NOMO-1 (cell line): ENCODE measurements around the gene FAT4.

Source experiments
- DNase-seq, 2 experiments: peaks; one replicate each; lab custom pipeline; 2025; ENCODE audit not compliant: unreplicated experiment in 2 of 2; lab: John Stamatoyannopoulos, UW

The FAT4 gene, protein sequence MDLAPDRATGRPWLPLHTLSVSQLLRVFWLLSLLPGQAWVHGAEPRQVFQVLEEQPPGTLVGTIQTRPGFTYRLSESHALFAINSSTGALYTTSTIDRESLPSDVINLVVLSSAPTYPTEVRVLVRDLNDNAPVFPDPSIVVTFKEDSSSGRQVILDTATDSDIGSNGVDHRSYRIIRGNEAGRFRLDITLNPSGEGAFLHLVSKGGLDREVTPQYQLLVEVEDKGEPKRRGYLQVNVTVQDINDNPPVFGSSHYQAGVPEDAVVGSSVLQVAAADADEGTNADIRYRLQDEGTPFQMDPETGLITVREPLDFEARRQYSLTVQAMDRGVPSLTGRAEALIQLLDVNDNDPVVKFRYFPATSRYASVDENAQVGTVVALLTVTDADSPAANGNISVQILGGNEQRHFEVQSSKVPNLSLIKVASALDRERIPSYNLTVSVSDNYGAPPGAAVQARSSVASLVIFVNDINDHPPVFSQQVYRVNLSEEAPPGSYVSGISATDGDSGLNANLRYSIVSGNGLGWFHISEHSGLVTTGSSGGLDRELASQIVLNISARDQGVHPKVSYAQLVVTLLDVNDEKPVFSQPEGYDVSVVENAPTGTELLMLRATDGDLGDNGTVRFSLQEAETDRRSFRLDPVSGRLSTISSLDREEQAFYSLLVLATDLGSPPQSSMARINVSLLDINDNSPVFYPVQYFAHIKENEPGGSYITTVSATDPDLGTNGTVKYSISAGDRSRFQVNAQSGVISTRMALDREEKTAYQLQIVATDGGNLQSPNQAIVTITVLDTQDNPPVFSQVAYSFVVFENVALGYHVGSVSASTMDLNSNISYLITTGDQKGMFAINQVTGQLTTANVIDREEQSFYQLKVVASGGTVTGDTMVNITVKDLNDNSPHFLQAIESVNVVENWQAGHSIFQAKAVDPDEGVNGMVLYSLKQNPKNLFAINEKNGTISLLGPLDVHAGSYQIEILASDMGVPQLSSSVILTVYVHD (N-terminal part only)

GRCh38 chr4:125314676-125315575, at the start of gene FAT4:
TSS of gene FAT4 (plus strand) at chr4:125314955. CDS start at chr4:125316412, 1,457 bp downstream.
- DNase-seq, result peak; percentile 46 to 48

DNA sequence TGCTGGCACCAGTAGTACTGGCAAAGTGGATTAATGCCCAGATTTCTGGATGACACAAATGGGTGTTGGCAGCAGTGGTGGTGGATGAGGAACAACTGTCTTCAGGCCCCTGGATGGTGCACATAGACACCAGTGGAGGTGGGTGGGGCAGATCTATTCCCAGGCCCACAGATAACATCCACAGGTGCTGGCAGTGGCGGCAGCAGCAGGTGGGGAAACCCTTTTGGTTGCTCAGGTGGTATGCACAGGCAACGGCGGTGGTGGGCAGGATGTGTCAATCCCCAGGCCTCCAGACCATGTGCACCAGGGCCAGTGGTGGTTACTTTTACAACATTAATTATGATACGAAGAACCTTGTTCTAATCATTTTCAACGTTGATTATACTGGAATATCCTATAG, 48.9 kb upstream of the FAT4 start:
- DNase-seq, result no peak

- DNase-seq, result no peak
Measured at GRCh38 chr4:125266901-125267604, 47.7 kb upstream of the FAT4 start.

- no peak for DNase-seq
Measured at GRCh38 chr4:125267630-125268029, 47.1 kb upstream of the FAT4 start.

- DNase-seq, result no peak
Measured at GRCh38 chr4:125268068-125268755, 46.5 kb upstream of the FAT4 start.

DNA sequence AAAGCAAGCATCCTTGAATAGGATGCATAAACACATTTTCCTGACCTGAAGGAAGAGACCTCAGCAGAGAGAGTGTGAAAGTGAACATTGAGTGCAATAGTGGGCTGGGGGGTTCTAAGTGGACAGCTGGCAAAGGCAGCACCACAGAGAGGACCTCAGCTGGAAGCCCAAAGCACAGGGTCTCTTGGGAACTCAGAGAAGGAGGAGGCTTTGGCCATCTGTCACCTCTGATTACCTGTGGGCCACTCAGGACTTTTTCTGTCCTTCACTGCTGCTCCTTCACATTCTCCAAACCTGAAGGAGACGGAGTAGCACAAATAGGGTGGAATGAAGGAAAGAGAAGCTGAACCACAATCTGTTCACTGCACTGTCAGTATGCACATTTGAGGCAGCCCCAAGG, 37.9 kb upstream of the FAT4 start:
- no peak for DNase-seq

GRCh38 chr4:125277790-125278189, 37.0 kb upstream of the FAT4 start:
- no peak for DNase-seq

DNA sequence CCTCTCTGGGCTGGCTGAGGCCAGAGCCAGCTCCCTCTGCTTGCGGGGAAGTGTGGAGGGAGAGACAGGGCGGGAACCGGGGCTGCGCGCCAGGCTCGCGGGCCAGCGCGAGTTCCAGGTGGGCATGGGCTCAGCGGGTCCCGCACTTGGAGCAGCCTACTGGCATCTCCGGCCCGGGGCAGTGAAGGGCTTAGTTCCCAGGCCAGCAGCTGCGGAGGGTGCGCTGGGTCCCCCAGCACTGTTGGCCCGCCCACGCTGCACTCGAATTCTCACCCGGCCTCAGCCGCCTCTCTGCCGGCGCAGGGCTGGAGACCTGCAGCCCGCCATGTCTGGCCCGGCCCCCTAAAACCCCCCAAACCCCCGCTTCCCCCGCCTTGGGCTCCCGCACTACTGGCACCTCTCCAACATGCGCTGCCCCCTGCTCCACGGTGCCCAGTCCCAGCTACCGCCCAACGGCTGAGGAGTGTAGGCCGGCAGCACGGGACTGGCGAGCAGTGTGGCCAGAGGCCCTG, 33.8 kb upstream of the FAT4 start:
- no peak for DNase-seq

DNA sequence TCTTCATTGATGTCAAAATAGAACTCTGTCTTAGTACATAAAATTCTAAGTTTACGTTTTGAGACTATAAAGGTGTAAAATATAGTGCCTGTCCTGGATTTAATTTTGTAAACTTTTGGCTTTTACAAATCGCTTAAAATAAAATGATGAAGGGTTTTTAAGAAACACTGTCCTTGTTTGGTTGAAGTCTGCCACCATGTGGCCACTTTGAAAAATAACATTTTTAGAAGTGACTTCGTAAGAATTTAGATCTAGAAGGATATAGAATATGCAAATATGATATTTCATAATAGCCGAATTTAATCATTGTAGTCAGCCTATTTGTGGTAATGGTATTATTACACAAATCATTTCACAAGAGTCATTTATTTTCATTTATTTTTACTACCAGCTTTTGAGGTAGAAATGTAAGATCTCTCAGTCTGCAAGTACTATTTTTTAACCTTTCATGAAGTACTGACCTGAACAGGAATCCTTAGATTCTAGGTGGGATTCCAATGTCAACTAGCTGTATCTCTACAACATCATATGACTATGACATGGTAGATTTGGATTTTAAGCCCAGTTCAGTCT, 31.0 kb upstream of the FAT4 start:
- DNase-seq, result peak in 1 of 2 experiments; percentile 11

DNA sequence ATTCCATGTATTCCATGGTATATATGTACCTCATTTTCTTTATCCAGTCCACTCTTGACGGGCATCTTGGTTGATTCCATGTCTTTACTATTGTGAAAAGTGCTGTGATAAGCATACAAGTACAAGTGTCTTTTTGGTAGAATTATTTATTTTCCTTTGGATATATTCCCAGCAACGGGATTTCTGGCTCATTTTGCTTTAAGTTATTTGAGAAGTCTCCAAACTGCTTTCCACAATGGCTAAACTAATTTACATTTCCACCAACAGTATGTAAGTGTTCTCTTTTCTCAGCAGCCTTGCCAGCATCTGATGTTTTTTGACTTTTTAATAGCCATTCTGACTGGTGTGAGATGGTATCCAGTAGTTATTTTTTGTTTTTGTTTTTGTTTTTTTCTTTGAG, 17.6 kb upstream of the FAT4 start:
- no peak for DNase-seq

DNA sequence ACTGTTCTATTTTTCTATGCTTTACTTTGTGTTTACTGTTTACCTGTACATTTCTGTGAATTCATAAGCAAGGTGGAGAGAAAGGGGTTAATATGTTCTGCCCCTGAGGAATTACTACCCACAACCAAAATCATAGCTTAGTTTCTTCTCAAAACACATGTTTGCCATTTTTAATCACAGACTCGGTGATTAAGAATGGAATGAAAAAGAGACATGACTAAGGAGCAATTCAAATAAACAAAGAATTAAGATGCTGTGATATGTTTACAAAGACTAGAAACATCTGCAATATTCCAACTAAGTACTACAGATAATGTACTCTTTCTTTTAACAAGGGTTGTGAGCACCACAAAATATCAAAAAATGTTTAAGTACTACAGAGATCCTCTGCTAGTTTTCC, 11.7 kb upstream of the FAT4 start:
- no peak for DNase-seq

DNA sequence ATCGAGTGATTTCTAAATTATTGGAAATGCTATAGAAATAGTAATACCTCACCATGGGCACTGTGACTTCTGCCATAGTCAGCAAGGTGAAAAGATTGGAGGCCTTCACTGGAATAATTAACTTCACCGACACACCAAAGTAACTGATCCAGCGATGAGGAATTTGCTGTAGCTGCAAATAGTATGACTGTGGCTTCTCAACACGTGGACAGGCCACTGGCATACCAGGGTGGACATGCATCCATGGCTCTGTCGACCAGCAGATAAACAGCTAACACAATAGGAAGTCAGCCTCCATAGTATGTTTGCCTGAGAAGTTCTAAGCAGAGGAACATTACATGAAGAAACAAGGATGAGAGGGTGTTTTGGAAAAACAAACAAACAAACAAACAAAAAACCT, 10.9 kb upstream of the FAT4 start:
- no peak for DNase-seq

DNA sequence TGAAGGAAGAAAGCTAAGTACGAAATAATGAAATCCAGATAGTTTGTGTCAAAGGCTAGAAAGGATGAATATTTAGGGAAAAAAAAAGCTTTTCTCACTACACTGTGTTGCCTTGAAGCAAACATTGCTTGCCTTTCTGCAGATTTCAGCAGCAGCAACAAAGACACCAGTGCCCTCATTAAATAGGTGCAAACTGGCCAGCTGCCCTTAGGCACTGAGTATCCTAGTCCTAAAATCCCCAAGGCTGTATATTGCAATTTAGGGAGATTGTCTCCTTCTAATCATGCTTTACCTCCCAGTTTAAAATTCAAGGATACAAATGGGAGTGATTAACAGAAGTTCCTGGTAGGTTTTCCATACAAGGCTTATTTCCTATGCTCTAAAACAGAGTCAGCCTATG, 8.6 kb upstream of the FAT4 start:
- no peak for DNase-seq

DNA sequence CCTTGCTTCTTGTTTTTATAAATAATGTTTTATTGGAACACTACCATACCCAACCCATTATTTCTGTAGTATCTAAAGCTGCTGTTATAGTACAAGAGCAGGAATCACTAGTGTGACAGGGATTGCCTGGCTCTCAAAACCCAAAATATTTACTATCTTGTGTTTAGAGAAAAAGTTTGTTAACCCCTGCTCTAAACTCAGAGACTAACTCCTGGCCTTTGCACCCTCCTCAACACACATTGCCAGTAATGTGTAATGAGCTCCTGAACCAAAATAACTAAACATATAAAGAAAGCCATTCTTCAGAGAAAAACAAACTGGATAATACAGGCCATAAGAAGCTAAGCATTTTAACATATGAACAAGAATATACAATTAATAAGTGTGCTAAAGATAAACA, 8.2 kb upstream of the FAT4 start:
- no peak for DNase-seq

DNA sequence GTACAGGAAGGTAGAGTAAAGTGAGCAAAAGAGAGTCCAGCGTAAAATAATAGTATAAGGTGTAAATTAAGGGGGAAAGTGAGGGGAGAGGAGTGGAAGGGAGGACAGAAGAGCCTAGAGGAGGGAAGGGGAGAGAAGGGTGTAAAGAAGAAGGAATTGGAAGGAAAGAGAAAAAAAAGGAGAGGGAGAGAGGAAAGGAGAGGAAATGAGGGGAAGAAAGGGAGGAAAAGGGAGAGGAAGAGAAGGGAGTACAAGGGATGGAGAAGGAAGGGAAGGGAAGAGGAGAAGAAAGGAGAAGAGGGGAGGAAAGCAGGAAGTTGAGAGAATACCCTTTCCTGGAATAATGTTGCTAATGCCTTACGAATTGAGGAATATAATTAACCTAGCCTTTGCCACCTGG, 3.3 kb upstream of the FAT4 start:
- no peak for DNase-seq

DNA sequence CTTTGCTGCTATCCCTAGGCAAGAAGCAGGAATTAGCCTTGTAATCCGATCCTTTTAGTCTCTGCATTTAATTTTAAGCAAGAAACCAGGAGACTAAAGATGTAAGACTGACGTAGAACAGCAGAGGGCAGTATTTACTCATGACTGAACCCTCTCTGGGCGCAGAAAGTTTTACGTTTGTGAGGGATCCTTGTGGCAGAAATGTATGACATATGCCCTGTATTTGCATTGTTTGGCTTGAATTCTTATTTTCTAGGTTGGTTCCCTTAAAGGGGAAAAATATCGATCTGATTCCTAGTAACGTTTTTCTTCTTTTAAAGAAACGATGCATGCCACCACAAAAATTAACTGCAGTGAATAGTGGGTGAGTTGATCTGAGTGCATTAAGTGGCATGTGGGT, 1.3 kb upstream of the FAT4 start:
- peak; percentile 34 to 63 for DNase-seq

DNA sequence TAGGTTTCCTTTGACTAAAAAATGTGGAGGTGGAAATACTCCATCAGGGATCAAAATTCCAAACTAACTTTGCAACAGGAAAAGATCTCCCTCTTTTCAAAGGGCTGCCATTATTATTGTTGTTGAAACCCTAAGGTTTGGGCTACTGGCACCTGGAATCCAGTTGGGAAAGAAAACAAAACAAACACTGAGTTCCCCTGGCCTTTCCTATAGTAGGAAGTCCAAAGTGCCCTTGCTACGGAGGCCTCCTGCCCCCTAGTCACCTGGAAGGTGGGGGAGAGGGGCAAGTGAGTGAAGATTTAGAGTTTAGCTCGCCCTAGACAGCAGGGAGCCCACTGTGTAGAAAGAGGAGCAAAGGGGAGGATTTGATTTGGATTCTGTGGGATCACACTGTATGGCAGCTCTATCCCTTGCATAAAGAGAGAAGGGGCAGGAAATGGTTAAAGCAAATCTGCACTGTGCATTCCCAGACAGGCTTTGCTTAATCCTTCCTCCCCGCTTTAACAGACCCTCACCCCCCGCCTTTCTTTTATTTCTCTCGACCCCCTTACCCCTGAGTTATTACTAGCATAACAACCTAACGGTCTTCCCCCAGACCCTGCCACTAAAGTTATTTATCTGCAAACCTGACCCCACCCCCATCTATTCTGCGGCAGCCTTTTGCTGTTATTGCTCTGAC, 627 bp upstream of the FAT4 start:
- DNase-seq, result no peak
